GM19468 (cell line): ENCODE data around the gene FZD2.
"Not testable (repeated sequence)": the region's sequence is repeated elsewhere in the genome, so short reads cannot be mapped to it uniquely, and the experiment has no call there.

Source experiments
- ATAC-seq: cut with Tn5 transposase; IDR thresholded peaks from one replicate; pipeline ENCODE4 v1.9.1; 2021; ENCODE audit warnings: mild to moderate bottlenecking, moderate library complexity, moderate number of reproducible peaks; ENCODE audit not compliant: unreplicated experiment; ENCODE audit errors: extremely low read depth

Gene FZD2

DNA sequence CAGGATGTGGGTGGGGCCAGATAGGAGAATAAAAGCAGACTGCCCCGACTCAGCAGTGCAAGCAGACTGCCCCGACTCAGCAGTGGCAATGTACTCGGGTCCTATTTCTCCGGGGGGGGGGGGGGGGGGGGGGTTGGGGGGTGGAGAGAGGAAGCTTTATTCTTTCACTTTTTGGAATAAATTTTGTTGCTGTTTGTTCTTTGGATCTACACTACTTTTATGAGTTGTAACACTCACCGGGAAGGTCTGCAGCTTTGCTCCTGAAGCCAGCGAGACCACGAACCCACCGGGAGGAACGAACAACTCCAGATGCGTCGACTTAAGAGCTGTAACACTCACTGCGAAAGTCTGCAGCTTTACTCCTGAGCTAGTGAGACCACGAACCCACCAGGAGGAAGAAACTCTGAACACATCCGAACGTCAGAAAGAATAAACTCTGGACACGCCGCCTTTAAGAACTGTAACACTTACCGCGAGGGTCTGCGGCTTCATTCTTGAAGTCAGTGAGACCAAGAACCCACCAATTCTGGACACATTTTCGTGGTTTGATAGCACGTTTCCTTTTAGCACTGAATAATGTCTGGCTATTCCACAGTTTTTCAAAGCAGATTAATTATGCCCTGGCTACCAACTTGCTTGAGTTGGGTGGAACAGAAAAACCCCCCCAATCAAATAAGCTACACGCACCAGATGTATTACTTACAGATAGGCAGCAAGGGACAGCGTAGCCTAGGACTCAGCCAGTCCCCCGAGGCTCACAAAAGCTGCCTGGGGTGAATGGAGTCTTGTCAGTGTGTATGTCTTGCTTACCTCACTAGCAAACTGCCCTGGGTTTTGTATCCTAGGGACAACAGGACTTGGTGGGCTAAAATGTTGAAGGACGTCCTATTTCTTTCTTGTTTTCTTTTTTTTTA lies 11.9 kb downstream of the FZD2 start:
- ATAC-seq = no peak

DNA sequence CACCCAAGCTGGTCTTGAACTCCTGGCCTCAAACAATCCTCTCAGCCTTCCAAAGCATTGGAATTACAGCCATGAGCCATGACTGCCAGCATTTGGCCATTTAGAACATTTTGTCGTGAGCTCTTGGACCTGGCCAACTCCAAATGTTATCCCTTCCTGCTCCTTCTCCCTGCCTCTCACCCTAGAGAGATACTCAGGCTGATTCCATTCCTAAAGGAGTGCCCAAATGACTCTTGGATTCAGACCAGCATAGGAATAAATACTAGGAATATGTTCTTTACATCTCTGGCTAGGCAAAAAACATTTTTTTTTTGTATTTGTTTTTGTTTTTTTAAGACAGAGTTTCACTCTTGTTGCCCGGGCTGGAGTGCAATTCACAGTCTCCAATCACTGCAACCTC lies 15.5 kb downstream of the FZD2 start:
- ATAC-seq = no peak

DNA sequence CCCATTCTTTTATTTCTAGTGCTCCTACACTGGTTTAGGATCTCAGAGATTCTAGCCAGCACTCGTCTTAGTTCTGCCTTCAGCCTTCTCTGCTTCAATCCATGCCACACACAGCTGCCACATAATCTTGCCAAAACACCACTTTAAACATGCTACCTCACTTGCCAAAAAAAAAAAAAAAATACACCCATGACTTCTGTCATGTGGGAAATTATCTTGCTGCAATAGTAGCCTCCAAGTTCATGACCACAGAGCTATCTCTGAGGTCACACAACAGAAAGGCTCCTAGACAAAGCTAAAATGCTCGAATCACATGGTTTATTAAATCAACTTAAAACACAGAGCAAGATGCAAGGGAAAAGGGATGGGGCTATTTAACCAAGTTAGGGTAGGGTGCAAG lies 18.1 kb downstream of the FZD2 start:
- ATAC-seq = no peak

DNA sequence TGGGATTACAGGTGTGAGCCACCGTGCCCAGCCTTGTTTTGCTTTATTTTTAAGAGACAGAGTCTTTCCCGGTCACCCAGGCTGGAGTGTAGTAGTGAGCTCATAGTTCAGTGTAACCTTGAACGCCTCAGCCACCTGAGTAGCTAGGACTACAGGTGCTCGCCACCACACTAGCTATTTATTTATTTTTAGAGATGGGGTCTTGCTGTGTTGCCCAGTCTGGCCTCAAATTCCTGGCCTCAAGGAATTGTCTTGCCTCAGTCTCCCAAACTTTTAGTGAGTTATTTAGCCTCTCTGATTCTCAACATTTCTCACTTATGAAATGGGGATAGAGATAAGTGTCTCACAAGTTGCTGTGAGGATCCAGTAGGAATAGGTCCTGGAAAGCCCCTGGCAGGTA lies 21.7 kb downstream of the FZD2 start:
- ATAC-seq = no peak

DNA sequence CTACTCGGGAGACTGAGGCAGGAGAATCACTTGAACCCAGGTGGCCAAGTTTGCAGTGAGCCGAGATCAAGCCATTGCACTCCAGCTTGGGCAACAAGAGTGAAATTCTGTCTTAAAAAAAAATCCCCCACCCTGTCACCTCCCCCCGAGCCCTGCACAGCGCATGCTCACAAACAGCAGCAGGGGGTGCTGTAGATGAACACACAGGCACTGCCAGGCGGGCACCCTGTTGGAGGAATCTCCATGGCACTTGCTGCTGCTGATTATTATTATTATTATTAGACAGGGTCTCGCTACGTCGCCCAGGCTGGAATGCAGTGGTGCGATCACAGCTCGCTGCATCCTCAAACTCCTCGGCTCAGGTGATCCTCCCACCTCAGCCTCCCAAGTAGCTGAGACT lies 24.6 kb downstream of the FZD2 start:
- no peak for ATAC-seq

DNA sequence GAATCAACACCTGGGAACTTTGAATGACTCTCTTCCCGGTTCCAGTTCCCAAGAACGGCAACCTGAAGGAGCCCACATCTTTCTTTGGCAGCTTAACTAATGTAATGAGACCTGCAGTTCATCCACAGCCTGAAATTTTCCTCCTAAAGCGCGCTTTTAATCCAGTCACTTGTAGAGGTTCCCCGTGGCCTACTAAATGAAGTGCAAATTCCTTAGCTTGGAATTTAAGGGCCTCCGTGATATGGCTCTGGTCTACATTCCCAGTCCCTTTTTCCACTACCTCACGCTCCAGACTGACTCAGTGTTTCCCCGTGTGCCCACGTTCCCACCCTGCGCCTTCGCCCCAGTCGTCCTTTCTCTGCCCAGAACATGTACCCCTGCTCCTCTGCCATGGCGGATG lies 27.2 kb downstream of the FZD2 start:
- ATAC-seq = no peak

DNA sequence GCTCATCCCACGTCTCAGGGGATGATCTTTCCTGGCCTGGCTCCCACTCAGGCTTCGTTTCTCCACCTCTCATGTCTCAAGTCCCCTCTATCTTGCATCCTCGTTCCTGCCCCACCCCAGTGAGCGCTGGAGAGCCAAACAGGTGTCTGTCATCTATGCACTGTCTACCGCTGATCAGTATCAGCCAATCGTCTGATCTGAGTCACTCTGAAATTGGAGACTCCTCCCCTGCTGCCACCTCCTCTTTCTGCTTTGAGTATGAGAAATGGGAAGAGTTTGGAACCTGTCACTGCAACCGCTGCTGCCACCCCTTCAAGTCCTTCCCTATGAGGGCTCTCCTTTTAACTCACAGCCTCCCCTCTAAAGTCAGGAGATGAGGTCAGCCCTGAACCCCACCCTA lies 28.0 kb downstream of the FZD2 start:
- no peak for ATAC-seq

DNA sequence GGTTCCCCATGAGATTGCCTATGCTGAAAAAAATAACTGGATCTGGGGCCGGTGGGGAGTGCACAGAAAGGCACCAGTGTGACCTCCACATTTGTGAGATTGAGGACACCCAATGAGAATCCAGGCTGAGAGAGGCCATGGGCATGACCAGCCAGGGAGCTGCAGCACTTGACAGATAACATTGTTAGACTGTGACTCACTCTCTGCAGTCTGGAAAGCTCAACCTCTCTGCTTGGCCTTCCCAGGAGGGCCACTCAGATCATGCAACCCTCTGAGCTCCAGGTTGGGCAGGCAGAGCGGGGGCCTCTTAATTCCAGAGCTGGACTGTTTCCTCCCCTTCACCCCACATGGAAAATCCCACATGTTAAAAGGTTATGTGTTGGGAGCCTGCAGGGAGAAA lies 30.1 kb downstream of the FZD2 start:
- no peak for ATAC-seq

DNA sequence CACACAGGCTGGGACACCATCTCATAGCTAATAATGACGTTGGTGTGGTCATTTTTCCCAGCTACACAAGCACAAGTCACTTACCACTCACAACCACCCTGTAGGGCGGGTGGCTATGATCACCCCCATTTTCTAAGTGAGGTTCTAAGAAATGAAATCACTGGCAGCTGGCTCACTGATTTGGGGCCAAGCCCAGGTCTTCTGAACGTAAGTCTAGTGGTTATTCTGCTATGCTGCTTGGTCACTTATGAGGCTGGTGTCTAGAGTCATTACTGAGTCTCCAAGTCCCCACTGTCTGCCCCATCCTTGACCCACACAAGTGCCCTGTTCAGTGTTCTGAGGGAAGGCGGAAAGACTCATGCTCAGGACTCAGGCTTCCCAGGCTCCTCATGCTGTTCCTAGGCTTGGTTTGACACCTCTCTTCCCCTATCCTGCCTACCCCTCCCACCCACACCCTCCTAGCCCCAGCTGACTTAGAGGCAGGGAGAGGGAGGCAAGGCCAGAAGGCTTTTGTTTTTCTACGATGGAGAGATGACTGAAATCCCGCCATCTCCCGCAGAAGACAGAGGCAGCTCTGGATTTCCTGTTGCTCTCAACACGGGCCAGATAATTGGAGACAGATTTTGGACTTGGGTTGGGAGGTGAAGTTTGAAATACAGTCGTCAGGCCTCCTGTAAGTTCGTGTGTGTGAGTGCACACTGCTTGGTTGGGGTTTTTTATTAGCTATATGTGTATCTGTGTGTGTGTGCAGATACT lies 32.2 kb downstream of the FZD2 start:
- ATAC-seq = no peak

DNA sequence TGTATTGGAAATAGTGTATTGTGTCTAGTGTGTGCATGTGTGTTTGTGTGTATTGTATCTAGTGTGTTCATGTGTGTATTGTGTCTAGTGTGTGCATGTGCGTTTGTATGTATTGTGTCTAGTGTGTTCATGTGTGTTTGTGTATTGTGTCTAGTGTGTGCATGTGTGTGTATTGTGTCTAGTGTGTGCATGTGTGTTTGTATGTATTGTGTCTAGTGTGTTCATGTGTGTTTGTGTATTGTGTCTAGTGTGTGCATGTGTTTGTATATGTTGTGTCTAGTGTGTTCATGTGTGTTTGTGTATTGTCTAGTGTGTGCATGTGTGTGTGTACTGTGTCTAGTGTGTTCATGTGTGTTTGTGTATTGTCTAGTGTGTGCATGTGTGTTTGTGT lies 32.8 kb downstream of the FZD2 start:
- not testable (repeated sequence) for ATAC-seq

DNA sequence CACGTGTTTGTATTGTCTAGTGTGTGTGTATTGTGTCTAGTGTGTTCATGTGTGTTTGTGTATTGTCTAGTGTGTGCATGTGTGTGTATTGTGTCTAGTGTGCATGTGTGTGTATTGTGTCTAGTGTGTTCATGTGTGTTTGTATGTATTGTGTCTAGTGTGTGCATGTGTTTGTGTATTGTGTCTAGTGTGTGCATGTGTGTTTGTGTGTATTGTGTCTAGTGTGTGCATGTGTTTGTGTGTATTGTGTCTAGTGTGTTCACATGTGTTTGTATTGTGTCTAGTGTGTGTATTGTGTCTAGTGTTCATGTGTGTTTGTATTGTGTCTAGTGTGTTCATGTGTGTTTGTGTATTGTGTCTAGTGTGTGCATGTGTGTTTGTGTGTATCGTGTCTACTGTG lies 33.5 kb downstream of the FZD2 start:
- ATAC-seq = not testable (repeated sequence)

DNA sequence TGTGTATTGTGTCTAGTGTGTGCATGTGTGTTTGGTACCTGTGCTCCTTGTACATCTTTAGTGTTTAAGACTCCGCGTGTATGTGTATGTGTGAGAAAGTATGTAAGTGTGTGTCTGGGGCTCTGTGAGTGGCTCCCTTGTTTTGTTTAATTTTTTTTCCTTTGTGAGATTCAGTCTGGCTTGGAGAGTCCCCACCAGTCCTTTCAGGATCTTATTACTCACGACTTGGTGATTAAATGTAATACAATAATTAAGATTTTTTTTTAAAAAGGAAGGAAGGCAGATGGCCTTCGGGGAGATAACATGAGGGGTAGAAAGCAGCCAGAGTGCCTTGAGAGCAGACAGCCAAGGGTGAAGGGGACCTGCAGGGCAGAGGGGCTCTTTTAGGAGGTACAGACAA lies 33.9 kb downstream of the FZD2 start:
- ATAC-seq = no peak

DNA sequence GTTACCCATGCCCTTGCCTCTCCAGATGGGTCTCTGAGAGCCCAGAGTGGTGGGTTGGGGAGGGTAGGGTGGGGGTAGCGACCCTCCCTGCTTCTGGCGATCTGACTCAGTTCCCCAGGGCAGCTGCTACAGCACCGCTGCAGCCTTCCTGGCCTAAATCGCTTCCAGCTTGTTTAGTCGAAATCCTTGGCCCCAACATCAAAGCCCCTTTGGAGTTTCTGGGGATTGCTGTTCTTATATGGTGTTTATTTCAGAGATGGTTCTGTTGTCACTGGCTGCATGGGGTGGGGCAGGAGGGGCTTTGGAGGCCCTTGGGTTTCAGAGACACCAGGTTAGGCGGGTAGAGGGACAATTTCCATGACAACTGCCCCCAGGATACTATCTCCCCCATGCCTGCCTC lies 35.9 kb downstream of the FZD2 start:
- no peak for ATAC-seq

DNA sequence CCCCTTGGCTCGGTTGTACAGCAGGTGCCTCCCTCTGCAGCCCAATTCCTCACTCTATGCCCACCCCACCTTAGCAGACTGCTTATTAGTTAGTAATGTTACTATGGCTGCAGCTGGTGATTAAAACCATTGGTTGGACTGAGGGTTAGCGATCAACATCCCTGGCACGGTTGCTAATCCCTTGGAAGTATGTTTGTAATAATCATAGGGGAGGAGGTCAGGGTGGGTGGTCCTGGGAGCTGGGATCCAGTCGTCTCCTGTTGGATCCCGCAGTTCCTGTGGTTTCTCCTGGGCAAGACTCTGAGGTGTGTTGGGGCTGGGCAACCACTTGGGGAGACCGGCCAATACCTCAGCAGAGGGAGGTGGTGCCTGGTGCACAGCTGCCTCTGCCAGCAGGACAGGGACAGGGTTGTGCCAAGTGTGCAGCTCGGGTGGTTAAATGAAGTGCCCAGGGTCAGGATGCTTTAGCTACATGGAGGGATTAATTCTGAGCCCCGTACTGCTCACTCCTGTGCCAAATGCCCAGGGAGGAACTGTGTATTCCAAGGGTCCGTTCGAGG lies 38.0 kb downstream of the FZD2 start:
- no peak for ATAC-seq

DNA sequence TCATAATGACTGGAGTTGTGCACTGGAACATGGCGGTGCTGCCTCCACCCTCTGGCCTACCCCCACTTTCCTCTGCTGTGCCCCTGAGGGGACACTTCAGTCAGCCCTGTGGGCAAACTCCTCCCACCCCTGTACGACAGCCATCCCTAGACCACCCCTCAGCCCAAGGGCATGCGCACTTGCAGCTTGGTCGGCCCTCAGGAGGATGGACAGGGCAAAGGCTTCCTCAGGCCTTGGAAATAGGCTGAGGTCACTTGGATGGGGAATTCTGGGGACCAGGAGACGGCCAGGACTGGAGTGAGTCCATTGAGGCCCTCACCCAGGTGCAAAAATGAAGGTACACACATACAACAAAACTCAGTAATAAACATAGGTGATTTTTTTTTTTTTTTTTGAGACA lies 41.0 kb downstream of the FZD2 start:
- ATAC-seq = no peak

DNA sequence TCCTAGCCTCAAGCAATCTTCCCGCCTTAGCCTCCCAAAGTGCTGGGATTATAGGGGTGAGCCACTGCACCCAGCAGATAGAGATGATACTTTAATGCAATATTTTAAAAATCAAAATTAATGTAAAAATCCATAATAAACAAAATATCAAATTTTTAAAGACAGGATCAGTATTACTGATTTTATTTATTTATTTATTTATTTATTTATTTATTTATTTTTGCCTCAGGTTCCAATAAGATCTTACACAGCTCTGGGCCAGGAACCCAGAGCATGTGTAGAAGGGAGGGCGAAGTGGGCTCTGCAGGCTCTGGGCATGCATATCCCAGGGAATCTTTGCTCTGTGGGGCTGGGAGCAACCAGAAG lies 41.6 kb downstream of the FZD2 start:
- ATAC-seq = no peak

DNA sequence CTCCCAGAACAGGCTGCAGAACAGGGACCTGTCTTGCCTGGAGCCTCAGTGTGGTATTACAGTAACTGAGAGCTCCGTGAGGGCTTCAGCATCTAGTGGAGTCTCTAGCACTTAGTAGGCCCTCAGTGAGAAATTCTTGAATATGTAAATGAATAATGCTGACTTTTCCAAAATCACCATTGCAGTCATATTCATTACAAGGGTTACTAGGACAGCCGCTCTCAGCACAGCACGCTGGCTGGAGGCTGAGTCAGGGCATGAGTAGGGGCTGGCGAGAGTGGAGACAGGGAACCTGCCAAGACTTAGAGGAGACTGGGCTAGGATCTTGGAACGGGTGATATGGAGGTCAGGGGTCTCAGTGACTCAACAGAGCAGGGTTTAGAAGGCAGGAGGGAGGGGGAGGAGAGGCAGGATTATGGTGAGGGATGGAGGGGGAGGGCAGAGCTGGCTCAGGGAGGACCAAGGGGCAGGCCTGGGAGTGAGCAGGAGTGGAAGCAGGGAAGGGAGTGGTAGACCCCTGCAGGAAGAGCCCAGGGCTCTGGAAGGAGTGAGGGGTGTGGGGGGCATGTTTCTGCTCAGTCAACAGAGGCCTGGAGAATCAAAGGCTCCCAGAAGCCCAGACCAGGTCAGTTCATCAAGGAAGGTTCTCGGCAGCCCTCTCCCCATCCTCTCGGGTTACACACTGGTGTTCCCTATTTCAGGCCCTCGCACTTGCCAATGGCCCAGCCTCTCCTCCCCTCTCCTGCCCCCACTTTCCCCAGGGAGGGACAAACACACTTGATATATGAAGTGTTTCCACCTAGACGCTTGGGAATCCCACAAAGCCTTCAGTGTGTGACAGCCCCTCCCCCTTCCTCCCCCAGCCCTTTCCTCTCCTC lies 42.3 kb downstream of the FZD2 start:
- ATAC-seq = no peak

DNA sequence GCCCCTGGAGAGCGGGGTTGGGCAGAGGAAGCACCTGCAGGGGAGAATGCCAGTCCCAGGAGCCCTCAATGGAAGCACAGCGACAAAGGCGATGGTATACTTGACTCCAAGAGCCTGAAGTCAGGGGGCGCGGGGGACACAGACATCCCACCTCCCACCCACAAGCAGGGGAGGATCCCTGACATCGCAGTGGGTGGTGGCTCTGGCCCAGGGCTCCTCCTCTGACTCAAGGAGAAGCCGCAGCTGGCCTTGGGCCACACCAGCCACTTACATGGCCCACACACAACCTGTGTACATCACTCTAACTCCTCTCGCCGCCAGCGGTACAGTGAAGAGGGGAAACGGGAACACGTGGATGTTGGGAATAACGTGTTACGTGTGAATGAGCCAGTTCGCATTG lies 44.3 kb downstream of the FZD2 start:
- no peak for ATAC-seq

DNA sequence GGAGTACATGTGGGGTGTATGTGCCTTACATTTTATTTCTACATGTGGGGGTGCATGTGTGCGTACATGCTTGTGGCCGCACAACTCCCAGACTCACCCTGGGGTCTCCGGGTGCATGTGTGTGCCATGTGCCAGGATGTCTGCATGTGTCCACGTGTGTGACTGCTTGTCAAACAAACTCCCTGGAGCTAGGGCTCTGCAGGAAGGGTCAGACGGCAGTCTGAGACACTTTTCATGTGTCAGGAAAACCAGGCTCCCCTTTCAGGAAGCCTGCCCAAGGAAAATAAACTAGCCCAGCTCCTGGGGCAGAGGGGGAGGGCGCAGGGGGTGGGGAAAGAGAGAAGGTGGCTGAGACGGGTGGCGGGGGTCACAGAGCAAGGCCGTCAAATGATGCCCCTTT lies 44.7 kb downstream of the FZD2 start:
- no peak for ATAC-seq

DNA sequence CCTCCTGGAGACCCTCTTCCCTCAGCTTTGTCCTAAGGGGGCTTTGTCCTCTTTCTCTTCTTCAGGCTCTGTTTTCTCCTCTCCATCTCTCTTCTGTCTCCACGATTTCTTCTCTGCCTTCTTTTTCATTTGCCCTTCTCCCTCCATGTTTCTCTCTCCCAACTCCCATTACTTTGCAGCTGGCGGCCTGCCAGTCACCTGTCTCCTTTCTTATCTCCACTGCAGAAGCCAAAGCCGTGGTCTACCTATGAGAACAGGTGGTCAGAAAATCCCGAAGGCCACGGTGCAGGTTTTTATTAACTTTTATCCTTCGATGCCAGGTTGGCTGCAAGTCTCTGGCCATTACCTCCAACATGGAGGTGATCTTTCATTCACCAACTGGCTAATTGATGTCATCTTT lies 45.1 kb downstream of the FZD2 start:
- ATAC-seq = no peak
